H9 (cell line): ENCODE data around the gene ANK3. TPM values are rescaled to one million over a fixed set of nuclear protein-coding genes. Genes with fewer than 3 reads are reported as not detected.
A peak's percentile ranks its signal among the peaks of the same experiment; 100 is the strongest.

ENCODE experiments used
- DNase-seq: peaks from one replicate; pipeline ENCODE4 v3.0.0-alpha.2; 2017
- H2AFZ ChIP-seq: one replicate; pipeline ENCODE4 v1.6.1; 2013; ENCODE audit warnings: mild to moderate bottlenecking, low read length, control low read depth, moderate library complexity
- H2AK5ac ChIP-seq: 2 replicates; pipeline ENCODE4 v1.6.1; 2013; ENCODE audit warnings: low read length, control low read depth, mixed read lengths; ENCODE audit not compliant: insufficient read length
- H2BK120ac ChIP-seq: one replicate; pipeline ENCODE4 v1.6.1; 2013; ENCODE audit warnings: low read depth, mild to moderate bottlenecking, low read length, control low read depth, inconsistent platforms; ENCODE audit not compliant: poor library complexity, severe bottlenecking
- H2BK12ac ChIP-seq: 2 replicates; pipeline ENCODE4 v1.6.1; 2013; ENCODE audit warnings: low read length, control low read depth, mixed read lengths, low read depth; ENCODE audit not compliant: insufficient read length
- H2BK15ac ChIP-seq: 2 replicates; pipeline ENCODE4 v1.6.1; 2013; ENCODE audit warnings: low read depth, low read length, control low read depth
- H2BK20ac ChIP-seq: one replicate; pipeline ENCODE4 v1.6.1; 2013; ENCODE audit warnings: low read depth, mild to moderate bottlenecking, low read length, control low read depth, inconsistent platforms; ENCODE audit not compliant: poor library complexity, severe bottlenecking
- H2BK5ac ChIP-seq: 2 replicates; pipeline ENCODE4 v1.6.1; 2013; ENCODE audit warnings: low read length, control low read depth, mixed read lengths; ENCODE audit not compliant: insufficient read length
- H3K14ac ChIP-seq: 2 replicates; pipeline ENCODE4 v1.6.1; 2013; ENCODE audit warnings: low read length, control low read depth; ENCODE audit not compliant: insufficient read depth
- H3K18ac ChIP-seq: 2 replicates; pipeline ENCODE4 v1.6.1; 2013; ENCODE audit warnings: low read depth, mild to moderate bottlenecking, mixed read lengths, low read length, control low read depth; ENCODE audit not compliant: insufficient read length
- H3K23ac ChIP-seq: 2 replicates; pipeline ENCODE4 v1.6.1; 2013; ENCODE audit warnings: low read length, control low read depth, mixed read lengths, low read depth; ENCODE audit not compliant: insufficient read length
- H3K23me2 ChIP-seq: 2 replicates; pipeline ENCODE4 v1.6.1; 2013; ENCODE audit warnings: low read depth, mild to moderate bottlenecking, mixed read lengths, low read length, control low read depth; ENCODE audit not compliant: insufficient read length, poor library complexity, severe bottlenecking
- H3K27ac ChIP-seq: 2 replicates; pipeline ENCODE4 v1.5.1; 2013; ENCODE audit warnings: low read length, control low read depth, mixed read lengths, low read depth; ENCODE audit not compliant: insufficient read length
- H3K27me3 ChIP-seq: 2 replicates; pipeline ENCODE4 v1.6.1; 2013; ENCODE audit warnings: low read length, control low read depth, inconsistent platforms; ENCODE audit not compliant: insufficient read depth
- H3K4ac ChIP-seq: 2 replicates; pipeline ENCODE4 v1.6.1; 2013; ENCODE audit warnings: low read depth, mild to moderate bottlenecking, control low read depth, inconsistent platforms, low read length, moderate library complexity
- H3K4me1 ChIP-seq: 2 replicates; pipeline ENCODE4 v1.6.1; 2013; ENCODE audit warnings: low read length, control low read depth, inconsistent platforms; ENCODE audit not compliant: insufficient read depth
- H3K4me2 ChIP-seq: 2 replicates; pipeline ENCODE4 v1.6.1; 2013; ENCODE audit warnings: low read length, control low read depth, mixed read lengths; ENCODE audit not compliant: insufficient read length, insufficient read depth
- H3K56ac ChIP-seq: 2 replicates; pipeline ENCODE4 v1.6.1; 2013; ENCODE audit warnings: low read depth, mild to moderate bottlenecking, mixed read lengths, low read length, control low read depth; ENCODE audit not compliant: insufficient read length
- H3K79me1 ChIP-seq: 2 replicates; pipeline ENCODE4 v1.6.1; 2013; ENCODE audit warnings: low read depth, mild to moderate bottlenecking, moderate library complexity, low read length, control low read depth, inconsistent platforms; ENCODE audit not compliant: insufficient read depth, poor library complexity, severe bottlenecking
- H3K79me2 ChIP-seq: 2 replicates; pipeline ENCODE4 v1.6.1; 2013; ENCODE audit warnings: low read length, control low read depth, inconsistent platforms; ENCODE audit not compliant: insufficient read depth
- H3K9ac ChIP-seq: 2 replicates; pipeline ENCODE4 v1.6.1; 2013; ENCODE audit warnings: low read length, control low read depth, mixed read lengths; ENCODE audit not compliant: insufficient read length; ENCODE audit errors: extremely low read depth
- H3K9me3 ChIP-seq: one replicate; pipeline ENCODE4 v1.6.1; 2013; ENCODE audit warnings: low read depth, low read length, inconsistent platforms; ENCODE audit not compliant: control insufficient read depth
- H3T11ph ChIP-seq: one replicate; pipeline ENCODE4 v1.6.1; 2013; ENCODE audit warnings: mild to moderate bottlenecking, low read length, control low read depth, inconsistent platforms
- H4K20me1 ChIP-seq: one replicate; pipeline ENCODE4 v1.6.1; 2013; ENCODE audit not compliant: control insufficient read depth, insufficient read length, insufficient read depth
- H4K5ac ChIP-seq: 2 replicates; pipeline ENCODE4 v1.6.1; 2013; ENCODE audit warnings: low read depth, mild to moderate bottlenecking, mixed read lengths, low read length, control low read depth; ENCODE audit not compliant: insufficient read length
- H4K8ac ChIP-seq: replicated peaks from 2 replicates; pipeline ENCODE4 v1.6.1; 2013; ENCODE audit warnings: low read length, control low read depth, mixed read lengths, low read depth; ENCODE audit not compliant: insufficient read length
- H4K91ac ChIP-seq: 2 replicates; pipeline ENCODE4 v1.6.1; 2013; ENCODE audit warnings: low read depth, mild to moderate bottlenecking, moderate library complexity, mixed read lengths, low read length, control low read depth; ENCODE audit not compliant: insufficient read length
- H3K27ac Mint-ChIP-seq, 3 experiments: 2 replicates in 2 of 3; 3 replicates in 1 of 3; pipeline ENCODE4 v1.8.0; 2020 to 2021; ENCODE audit warnings: mixed read lengths in 3 of 3, mild to moderate bottlenecking in 1 of 3, moderate library complexity in 1 of 3
- H3K27me3 Mint-ChIP-seq: 2 replicates; pipeline ENCODE4 v1.8.0; 2021; ENCODE audit warnings: low read depth, mild to moderate bottlenecking, moderate library complexity, mixed read lengths
- H3K36me3 Mint-ChIP-seq, 3 experiments: 2 replicates in 2 of 3; 3 replicates in 1 of 3; pipeline ENCODE4 v1.8.0; 2020 to 2021; ENCODE audit warnings: low read depth in 3 of 3, mixed read lengths in 3 of 3; ENCODE audit not compliant: insufficient read depth in 1 of 3
- H3K4me1 Mint-ChIP-seq, 2 experiments: 2 replicates each; pipeline ENCODE4 v1.8.0; 2020; ENCODE audit warnings: mixed read lengths in 2 of 2
- H3K4me3 Mint-ChIP-seq, 2 experiments: 2 replicates in 1 of 2; 3 replicates in 1 of 2; pipeline ENCODE4 v1.8.0; 2020 to 2021; ENCODE audit warnings: mild to moderate bottlenecking in 2 of 2, mixed read lengths in 2 of 2, moderate library complexity in 1 of 2
- H3K9me3 Mint-ChIP-seq, 2 experiments: 2 replicates in 1 of 2; 3 replicates in 1 of 2; pipeline ENCODE4 v1.8.0; 2020; ENCODE audit warnings: mild to moderate bottlenecking in 2 of 2, mixed read lengths in 2 of 2, moderate library complexity in 1 of 2
- CTCF ChIP-seq: fragments of 200-600 bp; sonication (generic); conservative IDR thresholded peaks from 3 replicates; pipeline ENCODE4 v1.8.0; 2021; ENCODE audit warnings: antibody characterized with exemption, mild to moderate bottlenecking
- WGBS: extraction: QIAGEN DNeasy Blood & Tissue Kit; methylation state at CpG from one replicate; pipeline ENCODE4 v1.1.7; 2013; ENCODE audit warnings: missing lambda C conversion rate, low lambda C conversion rate, mixed read lengths; ENCODE audit not compliant: insufficient read length; ENCODE audit errors: extremely low coverage; 5-methylcytosine and 5-hydroxymethylcytosine counted together
- total RNA-seq: library from RNA; stranded (reverse); gene quantifications from 2 replicates; pipeline ENCODE4 v1.2.1, GENCODE V29; 2021

ANK3 gene
- total RNA-seq, 1 experiment from 2014 or later = 59.6 TPM

- Mint-ChIP-seq H3K27me3 (no peaks in the 10 kb centered on the region), H3K27ac (no peak overlapping the region), H3K36me3 (no peaks in the 10 kb centered on the region), H3K4me3 (no peak overlapping the region), H3K9me3 (no peaks in the 10 kb centered on the region), H3K4me1 (peaks cover 0 to 9% of the 10 kb centered on the region in 2 experiments; a peak in 2 of 4 replicates)
- H3K9me3 ChIP-seq = no peaks in the 10 kb centered on the region
- H3T11ph ChIP-seq = no peak overlapping the region
- H2BK5ac ChIP-seq = no peak overlapping the region
- no CpG with 5 or more reads among the region's 1 CpG for WGBS
- no peaks in the 10 kb centered on the region for H3K23me2 ChIP-seq
- H3K4ac ChIP-seq = no peak overlapping the region
- H4K20me1 ChIP-seq = no peaks in the 10 kb centered on the region
- no peak overlapping the region for H3K27ac ChIP-seq
- no peak overlapping the region for H2BK12ac ChIP-seq
- H3K18ac ChIP-seq = no peak overlapping the region
- H2BK120ac ChIP-seq = no peak overlapping the region
- H3K79me2 ChIP-seq = no peaks in the 10 kb centered on the region
- TF ChIP-seq CTCF = no peak
- no peak overlapping the region for H4K8ac ChIP-seq
- H4K91ac ChIP-seq = no peak overlapping the region
- H2BK20ac ChIP-seq = no peak overlapping the region
- no peak overlapping the region for H2AFZ ChIP-seq
- no peak overlapping the region for H3K56ac ChIP-seq
- H3K79me1 ChIP-seq = no peaks in the 10 kb centered on the region
- no peaks in the 10 kb centered on the region for H3K4me1 ChIP-seq
- H2BK15ac ChIP-seq = no peak overlapping the region
- no peaks in the 10 kb centered on the region for H3K27me3 ChIP-seq
- no peak overlapping the region for H3K14ac ChIP-seq
- no peak overlapping the region for H3K23ac ChIP-seq
- H4K5ac ChIP-seq = no peak overlapping the region
- H3K4me2 ChIP-seq = no peak overlapping the region
- H2AK5ac ChIP-seq = no peak overlapping the region
- peak overlapping the region; percentile 14 for H3K9ac ChIP-seq
- DNase-seq = no peak
Observed at GRCh38 chr10:60316029-60316428, 73.6 kb downstream of the ANK3 start.
